Hindlimb muscle (tissue), 1 donor: ENCODE results near the gene CCNB3. TPM values are rescaled to one million over a fixed set of nuclear protein-coding genes. Genes with fewer than 3 reads are reported as not detected.

Experiments
- DNase-seq: peaks from one replicate; pipeline ENCODE4 v3.0.0-alpha.2; 2013
- polyA plus RNA-seq: library from polyadenylated mRNA; unstranded; fragments of 120-200 nt; gene quantifications from one replicate; pipeline ENCODE4 v1.2.1, GENCODE V29; 2013; ENCODE audit not compliant: insufficient read length

The CCNB3 gene
- polyA plus RNA-seq, 1 donor: 2.0 TPM

DNA sequence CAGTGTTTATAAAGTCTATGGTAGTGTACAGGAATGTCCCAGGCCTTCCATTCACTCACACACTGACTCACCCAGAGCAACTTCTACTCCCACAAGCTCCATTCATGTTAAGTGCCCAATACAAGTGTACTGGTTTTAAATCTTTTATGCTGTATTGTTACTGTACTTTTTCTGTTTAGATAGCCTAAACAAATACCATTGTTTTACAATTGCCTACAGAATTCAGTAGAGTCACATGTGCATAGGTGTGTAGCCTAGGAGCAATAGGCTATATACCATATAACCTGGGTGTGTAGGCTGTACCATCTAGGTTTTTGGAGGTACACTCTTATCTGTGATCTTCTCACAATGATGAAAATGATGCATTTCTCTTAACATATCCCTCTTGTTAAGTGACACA lies 139.4 kb downstream of the CCNB3 start:
- no peak for DNase-seq

DNA sequence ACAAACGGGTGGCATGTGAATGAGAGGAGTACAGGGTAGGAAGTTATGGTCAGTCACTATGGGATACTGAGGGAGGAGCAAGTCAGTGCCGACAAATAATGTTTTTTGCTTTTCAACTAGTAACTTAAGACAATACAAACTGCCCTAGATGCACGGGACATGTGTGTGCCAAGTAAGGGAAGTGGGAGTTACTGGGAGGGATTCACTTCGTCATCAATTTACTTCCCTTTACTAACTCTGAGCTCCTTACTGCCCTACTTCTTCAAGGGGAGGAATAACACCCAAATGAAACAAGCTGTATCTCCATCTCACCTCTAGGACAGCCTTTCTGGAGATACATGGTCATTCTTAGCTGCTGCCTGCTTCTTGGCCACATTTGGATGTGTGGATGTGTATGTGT lies 168.4 kb downstream of the CCNB3 start:
- no peak for DNase-seq

- no peak for DNase-seq
These were observed 171.1 kb downstream of the CCNB3 start for GRCh38 chrX:50375481-50376267.

- DNase-seq: no peak
These were observed 177.3 kb downstream of the CCNB3 start for GRCh38 chrX:50381729-50382415.

- no peak for DNase-seq
These were observed 182.0 kb downstream of the CCNB3 start for GRCh38 chrX:50386520-50386919.

DNA sequence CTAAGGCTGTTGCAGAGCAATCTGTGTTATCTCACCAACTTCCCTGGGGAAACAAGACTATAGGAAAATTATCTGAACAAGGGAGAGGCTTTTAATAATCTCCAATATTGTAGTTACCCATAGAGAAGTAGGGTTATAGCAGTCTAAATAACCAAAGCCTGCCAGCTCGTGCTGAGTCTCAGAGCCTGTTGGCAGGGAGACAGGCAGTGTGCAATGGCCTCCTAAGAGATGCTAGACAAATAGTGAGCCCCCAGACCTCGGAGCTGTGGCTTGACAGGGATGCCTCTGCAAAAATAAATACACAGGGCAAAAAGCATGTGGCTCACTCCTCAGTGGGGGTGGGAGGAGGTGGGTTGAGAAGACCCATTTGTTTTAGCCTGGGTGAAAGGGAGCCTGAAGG lies 189.3 kb downstream of the CCNB3 start:
- DNase-seq: no peak

Other genes with a start within 250 kb of the CCNB3 start
- gene AKAP4, start 3.8 kb upstream of the CCNB3 start, polyA plus RNA-seq: 1.0 TPM